Bronchial epithelial cell (primary cell): ENCODE measurements around the gene GAPDHS. TPM values are rescaled to one million over a fixed set of nuclear protein-coding genes. Genes with fewer than 3 reads are reported as not detected.

Source experiments
- total RNA-seq: library from RNA; depleted of rRNA; stranded (reverse); fragments of >200 nt; gene quantifications from 2 replicates; pipeline ENCODE4 v1.2.1, GENCODE V29; 2014

The GAPDHS gene
- total RNA-seq, 1 donor from 2014 or later, result not detected

Other genes with a start within 250 kb of the GAPDHS start
- not detected in 2 replicates for gene MAG, start 241.3 kb upstream of the GAPDHS start, total RNA-seq
- 0.53 TPM in 1 of 2 replicates, not detected in the other for gene CD22, start 204.3 kb upstream of the GAPDHS start, total RNA-seq
- gene FFAR1, start 185.6 kb upstream of the GAPDHS start, total RNA-seq, result not detected in 2 replicates
- gene FFAR3, start 175.0 kb upstream of the GAPDHS start, total RNA-seq, result not detected in 2 replicates
- not detected in 2 replicates for gene GPR42, start 162.4 kb upstream of the GAPDHS start, total RNA-seq
- not detected in 2 replicates for gene FFAR2, start 85.2 kb upstream of the GAPDHS start, total RNA-seq
- 1.4 TPM in 1 of 2 replicates, not detected in the other for gene KRTDAP, start 43.0 kb upstream of the GAPDHS start, total RNA-seq
- 97.4 and 269 TPM in 2 replicates for gene DMKN, start 19.8 kb upstream of the GAPDHS start, total RNA-seq
- gene SBSN, start 5.1 kb upstream of the GAPDHS start, total RNA-seq, result 9.5 and 107 TPM in 2 replicates
- 136 and 163 TPM in 2 replicates for gene TMEM147, start 12.2 kb downstream of the GAPDHS start, total RNA-seq
- not detected in 2 replicates for gene ATP4A, start 30.2 kb downstream of the GAPDHS start, total RNA-seq
- not detected in 2 replicates for gene PMIS2, start 52.7 kb downstream of the GAPDHS start, total RNA-seq
- 3.9 and 4.2 TPM in 2 replicates for gene HAUS5, start 79.3 kb downstream of the GAPDHS start, total RNA-seq
- 33.4 and 37.8 TPM in 2 replicates for gene RBM42, start 95.6 kb downstream of the GAPDHS start, total RNA-seq
- under 0.01 and 0.38 TPM in 2 replicates for gene ETV2, start 108.3 kb downstream of the GAPDHS start, total RNA-seq
- gene COX6B1, start 114.9 kb downstream of the GAPDHS start, total RNA-seq, result 217 and 224 TPM in 2 replicates
- gene UPK1A, start 133.1 kb downstream of the GAPDHS start, total RNA-seq, result 0.38 TPM in 1 of 2 replicates, not detected in the other
- gene ZBTB32, start 171.1 kb downstream of the GAPDHS start, total RNA-seq, result not detected in 2 replicates
- gene KMT2B, start 184.5 kb downstream of the GAPDHS start, total RNA-seq, result 3.4 and 7.0 TPM in 2 replicates
- 0.13 and 0.26 TPM in 2 replicates for gene IGFLR1, start 209.0 kb downstream of the GAPDHS start, total RNA-seq
- 14.7 and 17.5 TPM in 2 replicates for gene U2AF1L4, start 212.0 kb downstream of the GAPDHS start, total RNA-seq
- gene PSENEN, start 212.2 kb downstream of the GAPDHS start, total RNA-seq, result 7.9 and 21.5 TPM in 2 replicates
- 5.3 and 7.0 TPM in 2 replicates for gene LIN37, start 215.1 kb downstream of the GAPDHS start, total RNA-seq
- gene HSPB6, start 223.6 kb downstream of the GAPDHS start, total RNA-seq, result 0.13 and 1.3 TPM in 2 replicates
- gene PROSER3, start 224.7 kb downstream of the GAPDHS start, total RNA-seq, result 1.3 and 2.6 TPM in 2 replicates
- under 0.01 TPM in 1 of 2 replicates, not detected in the other for gene ARHGAP33, start 242.1 kb downstream of the GAPDHS start, total RNA-seq